Measurements from ENCODE around the gene IL4I1. TPM values are rescaled to one million over a fixed set of nuclear protein-coding genes. Genes with fewer than 3 reads are reported as not detected.

The IL4I1 gene
- under 0.01 and 0.38 TPM in 2 replicates for total RNA-seq

GRCh38 chr19:49896863-49897621, at the start of gene IL4I1:
IL4I1 (minus strand) TSS chr19:49896887; CDS start chr19:49896160, 727 bp downstream.

GRCh38 chr19:49929121-49929610, 32.5 kb upstream of the IL4I1 start, which contains the start of the genes ATF5 and NUP62:
ATF5 (plus strand) TSS chr19:49929205; CDS start chr19:49930851, 1,646 bp downstream.
NUP62 (minus strand) TSS chr19:49929504; CDS start chr19:49909807, 19,697 bp downstream.

GRCh38 chr19:49877020-49877878, 19.4 kb downstream of the IL4I1 start, which contains the start of the genes AKT1S1 and TBC1D17:
AKT1S1 (minus strand) TSS chr19:49877355; CDS start chr19:49873295, 4,060 bp downstream.
TBC1D17 (plus strand) TSS chr19:49877702; CDS start chr19:49877724, 22 bp downstream.

GRCh38 chr19:49866933-49867782, 29.5 kb downstream of the IL4I1 start, which contains the start of gene PNKP:
PNKP (minus strand) TSS chr19:49867576; CDS start chr19:49867204, 372 bp downstream.

GRCh38 chr19:49850487-49851342, 46.0 kb downstream of the IL4I1 start, which contains the start of gene PTOV1:
PTOV1 (plus strand) TSS chr19:49851159.

Other genes with a start within 250 kb of the IL4I1 start
- gene IRF3, start 231.0 kb downstream of the IL4I1 start, total RNA-seq: 48.8 and 80.3 TPM in 2 replicates
- 2.8 and 12.8 TPM in 2 replicates for gene BCL2L12, start 231.0 kb downstream of the IL4I1 start, total RNA-seq
- gene PRMT1, start 219.6 kb downstream of the IL4I1 start, total RNA-seq: 274 and 493 TPM in 2 replicates
- 0.56 and 0.77 TPM in 2 replicates for gene ADM5, start 207.3 kb downstream of the IL4I1 start, total RNA-seq
- 13.0 and 15.5 TPM in 2 replicates for gene CPT1C, start 205.8 kb downstream of the IL4I1 start, total RNA-seq
- gene TSKS, start 133.6 kb downstream of the IL4I1 start, total RNA-seq: 0.28 and 0.38 TPM in 2 replicates
- 67.4 and 102 TPM in 2 replicates for gene AP2A1, start 129.9 kb downstream of the IL4I1 start, total RNA-seq
- 23.7 and 26.8 TPM in 2 replicates for gene FUZ, start 83.6 kb downstream of the IL4I1 start, total RNA-seq
- 14.0 and 14.1 TPM in 2 replicates for gene MED25, start 78.6 kb downstream of the IL4I1 start, total RNA-seq
- gene PTOV1, start 45.7 kb downstream of the IL4I1 start, total RNA-seq: 35.1 and 42.6 TPM in 2 replicates
- gene PNKP, start 29.3 kb downstream of the IL4I1 start, total RNA-seq: 29.0 and 44.3 TPM in 2 replicates
- 7.9 and 14.6 TPM in 2 replicates for gene AKT1S1, start 19.5 kb downstream of the IL4I1 start, total RNA-seq
- gene TBC1D17, start 19.2 kb downstream of the IL4I1 start, total RNA-seq: 6.3 and 7.9 TPM in 2 replicates
- 3.1 and 3.3 TPM in 2 replicates for gene ATF5, start 32.3 kb upstream of the IL4I1 start, total RNA-seq
- 15.5 and 33.7 TPM in 2 replicates for gene NUP62, start 32.6 kb upstream of the IL4I1 start, total RNA-seq
- not detected in 2 replicates for gene SIGLEC11, start 64.3 kb upstream of the IL4I1 start, total RNA-seq
- gene VRK3, start 128.5 kb upstream of the IL4I1 start, total RNA-seq: 22.6 and 24.9 TPM in 2 replicates
- gene ZNF473, start 129.1 kb upstream of the IL4I1 start, total RNA-seq: 6.2 and 7.5 TPM in 2 replicates

Measured in regular cardiac myocyte (primary cell).